Body of pancreas (tissue), 4 donors: ENCODE data around the gene GSAP. TPM values are rescaled to one million over a fixed set of nuclear protein-coding genes. Genes with fewer than 3 reads are reported as not detected.

Source experiments
- ATAC-seq: fragments of 150-250 bp; one replicate; pipeline ENCODE4 v1.9.1; 2016
- DNase-seq, 4 donors: peaks; one replicate each; pipeline ENCODE4 v3.0.0-alpha.2; 2019
- H3K27ac ChIP-seq, 4 donors: fragments of 200-600 bp; sonication (generic); 1 replicate in 3 of 4; 2 replicates in 1 of 4; pipeline versions ENCODE4 v1.5.1 to v1.6.1; 2016 to 2019; ENCODE audit warnings: mild to moderate bottlenecking in 1 of 4, mixed read lengths in 1 of 4, moderate library complexity in 1 of 4
- H3K27me3 ChIP-seq, 2 donors: fragments of 200-600 bp; sonication (generic); one replicate each; pipeline ENCODE4 v1.6.0; 2016; ENCODE audit warnings: mild to moderate bottlenecking in 1 of 2
- H3K36me3 ChIP-seq, 2 donors: fragments of 200-600 bp; sonication (generic); replicated peaks in 1 of 2; 2 replicates each; pipeline ENCODE4 v1.5.1; 2016; ENCODE audit warnings: low read depth in 2 of 2; ENCODE audit not compliant: insufficient read depth in 1 of 2
- H3K4me1 ChIP-seq: fragments of 200-600 bp; sonication (generic); one replicate; pipeline ENCODE4 v1.6.0; 2016
- H3K4me3 ChIP-seq, 2 donors: fragments of 200-600 bp; sonication (generic); 1 replicate in 1 of 2; 2 replicates in 1 of 2; pipeline ENCODE4 v1.5.1; 2016 to 2019
- H3K9me3 ChIP-seq, 3 donors: fragments of 200-600 bp; sonication (generic); 1 replicate in 2 of 3; 2 replicates in 1 of 3; pipeline ENCODE4 v1.5.1; 2016
- CTCF ChIP-seq, 7 experiments: fragments of 450-650 bp in 4 of 7; fragments of 200-600 bp in 3 of 7; sonication (generic) in 3 of 7; IDR thresholded peaks; one replicate each; pipeline ENCODE4 v1.5.1; 2016 to 2019; ENCODE audit warnings: antibody characterized with exemption in 7 of 7
- POLR2A ChIP-seq, 3 donors: fragments of 450-650 bp; IDR thresholded peaks; one replicate each; pipeline ENCODE4 v1.6.1; 2016; ENCODE audit warnings: antibody characterized with exemption in 3 of 3, mild to moderate bottlenecking in 2 of 3
- WGBS, 2 donors: methylation state at CpG; one replicate each; pipeline ENCODE4 v1.1.5; 2017; 5-methylcytosine and 5-hydroxymethylcytosine counted together
- intact Hi-C: fragments of 100-400 bp; cut with DNase I; formaldehyde crosslinking; loops from one replicate; pipeline ENCODE4 v1.15.1; 2023
- total RNA-seq, 2 donors: library from RNA; depleted of rRNA; stranded (reverse); fragments of >200 nt; gene quantifications; one replicate each; pipeline ENCODE4 v1.1.0, GENCODE V29; 2016

The GSAP gene
- total RNA-seq, 2 donors from 2014 or later, result 13.7 to 18.8 TPM

GRCh38 chr7:77413861-77414424 lies 2.2 kb downstream of the GSAP start:
- TF ChIP-seq CTCF (IDR thresholded peaks at IDR 0.05), result no peak
- TF ChIP-seq POLR2A (IDR thresholded peaks at IDR 0.05), result no peak
- H3K27me3 ChIP-seq, result no peaks in the 10 kb centered on the region
- no peak overlapping the region for H3K4me3 ChIP-seq
- peak overlapping the region in 1 of 4 donors; percentile 39 for H3K27ac ChIP-seq
- intact Hi-C loops, result no loop called here
- DNase-seq (no peak), ATAC-seq (no peak)
- no peaks in the 10 kb centered on the region for H3K9me3 ChIP-seq
- H3K36me3 ChIP-seq, result no peaks in the 10 kb centered on the region
- peaks cover 47% of the 10 kb centered on the region for H3K4me1 ChIP-seq

- Histone ChIP-seq H3K4me1 (peaks cover 52% of the 10 kb centered on the region), H3K27me3 (no peaks in the 10 kb centered on the region), H3K4me3 (no peak overlapping the region), H3K27ac (peak overlapping the region in 1 of 4 donors; percentile 39), H3K36me3 (no peaks in the 10 kb centered on the region), H3K9me3 (no peaks in the 10 kb centered on the region)
- DNase-seq, result peak in 1 of 4 donors; percentile 27
- no peak for ATAC-seq
- no peak for TF ChIP-seq POLR2A (IDR thresholded peaks at IDR 0.05)
- TF ChIP-seq CTCF (IDR thresholded peaks at IDR 0.05), result no peak
- WGBS, 2 donors, result 58 to 74% methylated on average over 4 of the region's 4 CpGs
- intact Hi-C loops, result no loop called here
Observed at GRCh38 chr7:77413128-77413527, 3.0 kb downstream of the GSAP start.

- intact Hi-C loops, result no loop called here
- TF ChIP-seq CTCF (IDR thresholded peaks at IDR 0.05) (no peak), POLR2A (IDR thresholded peaks at IDR 0.05) (no peak)
- WGBS, 2 donors, result 34 to 37% methylated on average over 5 of the region's 5 CpGs
- H3K27ac ChIP-seq, result peak overlapping the region; percentile 13 to 69 (median 44)
- no peaks in the 10 kb centered on the region for H3K9me3 ChIP-seq
- H3K27me3 ChIP-seq, result no peaks in the 10 kb centered on the region
- peak; percentile 54 for ATAC-seq
- no peaks in the 10 kb centered on the region for H3K36me3 ChIP-seq
- no peak overlapping the region for H3K4me3 ChIP-seq
- H3K4me1 ChIP-seq, result peaks cover 50% of the 10 kb centered on the region
- peak in 1 of 4 donors; percentile 51 for DNase-seq
Observed at GRCh38 chr7:77409739-77410547, 6.2 kb downstream of the GSAP start.

- H3K4me1 ChIP-seq, result peaks cover 53% of the 10 kb centered on the region
- TF ChIP-seq POLR2A (IDR thresholded peaks at IDR 0.05) (no peak), CTCF (IDR thresholded peaks at IDR 0.05) (no peak)
- H3K9me3 ChIP-seq, result no peaks in the 10 kb centered on the region
- intact Hi-C loops, result no loop called here
- H3K4me3 ChIP-seq, result no peak overlapping the region
- 43 to 48% methylated on average over 7 of the region's 7 CpGs for WGBS, 2 donors
- H3K36me3 ChIP-seq, result no peaks in the 10 kb centered on the region
- ATAC-seq (peak; percentile 67), DNase-seq (no peak)
- peak overlapping the region in 3 of 4 donors; percentile 20 to 69 (median 67) for H3K27ac ChIP-seq
- H3K27me3 ChIP-seq, result no peaks in the 10 kb centered on the region
Observed at GRCh38 chr7:77409005-77409738, 7.0 kb downstream of the GSAP start.
